Measurements from ENCODE around the gene ELOVL6. TPM values are rescaled to one million over a fixed set of nuclear protein-coding genes. Genes with fewer than 3 reads are reported as not detected.
"Not testable (repeated sequence)": the region's sequence is repeated elsewhere in the genome, so short reads cannot be mapped to it uniquely, and the experiment has no call there.

ELOVL6 gene
- total RNA-seq, 2 donors from 2014 or later: 6.1 to 6.8 TPM

- intact Hi-C loops (cut with DNase I): no loop called here
- DNase-seq (ENCODE audit: low spot score): no peak
These were observed 102.0 kb downstream of the ELOVL6 start for GRCh38 chr4:110096405-110096804.

- DNase-seq (ENCODE audit: low spot score): no peak
- intact Hi-C loops (cut with DNase I): no loop called here
These were observed 105.8 kb downstream of the ELOVL6 start for GRCh38 chr4:110092646-110093045.

GRCh38 chr4:110091434-110092140 is 106.8 kb downstream of the ELOVL6 start:
- no peak for DNase-seq (ENCODE audit: low spot score)
- intact Hi-C loops (cut with DNase I): no loop called here

- no peak for DNase-seq (ENCODE audit: low spot score)
- intact Hi-C loops (cut with DNase I): no loop called here
These were observed 109.7 kb downstream of the ELOVL6 start for GRCh38 chr4:110088670-110089069.

GRCh38 chr4:110087070-110087708 is 111.2 kb downstream of the ELOVL6 start:
- DNase-seq (ENCODE audit: low spot score): no peak
- intact Hi-C loops (cut with DNase I): no loop called here

GRCh38 chr4:110085131-110085530 is 113.3 kb downstream of the ELOVL6 start:
- DNase-seq (ENCODE audit: low spot score): no peak
- intact Hi-C loops (cut with DNase I): no loop called here

- no peak for DNase-seq (ENCODE audit: low spot score)
- intact Hi-C loops (cut with DNase I): no loop called here
These were observed 114.3 kb downstream of the ELOVL6 start for GRCh38 chr4:110084154-110084553.

GRCh38 chr4:110078148-110078547 is 120.3 kb downstream of the ELOVL6 start:
- DNase-seq (ENCODE audit: low spot score); intact Hi-C loops (cut with DNase I): not testable (repeated sequence)

GRCh38 chr4:110076828-110077227 is 121.6 kb downstream of the ELOVL6 start:
- intact Hi-C loops (cut with DNase I): not testable (repeated sequence)

GRCh38 chr4:110075891-110076290 is 122.5 kb downstream of the ELOVL6 start:
- intact Hi-C loops (cut with DNase I): no loop called here
- no peak for DNase-seq (ENCODE audit: low spot score)

More at GRCh38 chr4:110076828-110077227, 121.6 kb downstream of the ELOVL6 start:
- not testable (repeated sequence) for DNase-seq (ENCODE audit: low spot score)

GRCh38 chr4:110075083-110075738 is 123.2 kb downstream of the ELOVL6 start:
- intact Hi-C loops (cut with DNase I): no loop called here
- DNase-seq (ENCODE audit: low spot score): no peak

GRCh38 chr4:110074570-110074969 is 123.8 kb downstream of the ELOVL6 start:
- intact Hi-C loops (cut with DNase I): no loop called here
- DNase-seq (ENCODE audit: low spot score): no peak

GRCh38 chr4:110073053-110073845 is 125.2 kb downstream of the ELOVL6 start:
- no peak for DNase-seq (ENCODE audit: low spot score)
- intact Hi-C loops (cut with DNase I): no loop called here

- intact Hi-C loops (cut with DNase I): no loop called here
- DNase-seq (ENCODE audit: low spot score): no peak
These were observed 126.9 kb downstream of the ELOVL6 start for GRCh38 chr4:110071466-110071865.

GRCh38 chr4:110068248-110068647 is 130.2 kb downstream of the ELOVL6 start:
- intact Hi-C loops (cut with DNase I): loop anchor here in 1 of 2 donors (10.0 kb wide), 1 partner anchor 987 kb away; no protein-coding TSS in a partner anchor
- no peak for DNase-seq (ENCODE audit: low spot score)

GRCh38 chr4:110064934-110065333 is 133.5 kb downstream of the ELOVL6 start:
- intact Hi-C loops (cut with DNase I): loop anchor here in 1 of 2 donors (10.0 kb wide), 1 partner anchor 990 kb away; no protein-coding TSS in a partner anchor
- DNase-seq (ENCODE audit: low spot score): no peak

- intact Hi-C loops (cut with DNase I): loop anchor here in 1 of 2 donors (10.0 kb wide), 1 partner anchor 991 kb away; no protein-coding TSS in a partner anchor
- DNase-seq (ENCODE audit: low spot score): no peak
These were observed 134.1 kb downstream of the ELOVL6 start for GRCh38 chr4:110064295-110064694.

GRCh38 chr4:110062166-110062565 is 136.2 kb downstream of the ELOVL6 start:
- intact Hi-C loops (cut with DNase I): loop anchor here in 1 of 2 donors (10.0 kb wide), 1 partner anchor 993 kb away; no protein-coding TSS in a partner anchor
- DNase-seq (ENCODE audit: low spot score): no peak

- no peak for DNase-seq (ENCODE audit: low spot score)
- intact Hi-C loops (cut with DNase I): loop anchor here in 1 of 2 donors (10.0 kb wide), 1 partner anchor 994 kb away; no protein-coding TSS in a partner anchor
These were observed 137.3 kb downstream of the ELOVL6 start for GRCh38 chr4:110061076-110061475.
